A549 (cell line): ENCODE results near the gene PPP1CC. TPM values are rescaled to one million over a fixed set of nuclear protein-coding genes. Genes with fewer than 3 reads are reported as not detected.
A peak's percentile ranks its signal among the peaks of the same experiment; 100 is the strongest.
"Not testable (repeated sequence)": the region's sequence is repeated elsewhere in the genome, so short reads cannot be mapped to it uniquely, and the experiment has no call there.

ENCODE experiments used
- ATAC-seq, 2 experiments: fragments of 200-7000 bp in 1 of 2; fragments of >200 bp in 1 of 2; cut with Nextera tagmentation in 1 of 2; cut with Tn5 transposase in 1 of 2; 3 replicates each; pipeline versions ENCODE4 v1.8.0 to v1.9.1; 2018 to 2020; ENCODE audit warnings: mild to moderate bottlenecking in 1 of 2, moderate library complexity in 1 of 2
- CTCF ChIA-PET: fragments of 300-600 bp; sonication (Branson Sonifier 250); formaldehyde crosslinking; extraction: SDS; loops from one replicate; lab custom pipeline; 2021; ENCODE audit warnings: antibody characterized with exemption, inconsistent platforms; lab: Yijun Ruan, JAX
- POLR2A ChIA-PET: fragments of 350-600 bp; formaldehyde crosslinking; extraction: SDS; loops from one replicate; lab custom pipeline; 2021; ENCODE audit warnings: antibody characterized with exemption, inconsistent platforms; lab: Yijun Ruan, JAX
- DNase-seq, 2 experiments: peaks; one replicate each; pipeline versions ENCODE4 v3.0.0 to v3.0.0-alpha.2; 2011 to 2016; ENCODE audit warnings: low read depth in 1 of 2, low spot score in 1 of 2
- FAIRE-seq: peaks from 2 replicates; lab custom pipeline; 2011; peaks lifted over from hg19 to GRCh38; lab: Jason Lieb, UNC
- H3K27ac ChIP-seq, 2 experiments: fragments of >200 bp; sonication (Bioruptor Twin); formaldehyde crosslinking; 3 replicates each; pipeline ENCODE4 v1.5.1; 2016 to 2017
- H3K4me1 ChIP-seq: fragments of >200 bp; sonication (Bioruptor Twin); formaldehyde crosslinking; 3 replicates; pipeline ENCODE4 v1.6.1; 2016
- H3K4me2 ChIP-seq: fragments of >200 bp; sonication (Bioruptor Twin); formaldehyde crosslinking; 3 replicates; pipeline ENCODE4 v1.6.1; 2016
- H3K4me3 ChIP-seq: fragments of >200 bp; sonication (Bioruptor Twin); formaldehyde crosslinking; 3 replicates; pipeline ENCODE4 v1.5.1; 2016
- H3K9me3 ChIP-seq: fragments of >200 bp; sonication (Bioruptor Twin); formaldehyde crosslinking; 3 replicates; pipeline ENCODE4 v1.6.1; 2016
- CBX2 ChIP-seq: fragments of 200-600 bp; sonication (generic); IDR thresholded peaks from 2 replicates; pipeline ENCODE4 v1.6.1; 2016; ENCODE audit warnings: low read depth, mild to moderate bottlenecking, borderline replicate concordance
- CHD4 ChIP-seq: fragments of 200-600 bp; sonication (generic); IDR thresholded peaks from 2 replicates; pipeline ENCODE4 v1.6.1; 2016; ENCODE audit warnings: antibody characterized with exemption, mild to moderate bottlenecking, borderline replicate concordance
- ELK1 ChIP-seq: fragments of 150-350 bp; IDR thresholded peaks from 2 replicates; pipeline ENCODE4 v1.6.1; 2014; ENCODE audit warnings: low read depth, mild to moderate bottlenecking, low read length
- ESRRA ChIP-seq: fragments of 150-350 bp; IDR thresholded peaks from 2 replicates; pipeline ENCODE4 v1.6.1; 2014; ENCODE audit warnings: mild to moderate bottlenecking, low read length, borderline replicate concordance
- FOSB ChIP-seq: fragments of 250-450 bp; sonication (Bioruptor Pico); IDR thresholded peaks from 2 replicates; pipeline ENCODE4 v1.5.0; 2020; ENCODE audit warnings: mild to moderate bottlenecking, moderate library complexity
- HES2 ChIP-seq: fragments of >200 bp; sonication (Bioruptor Twin); formaldehyde crosslinking; IDR thresholded peaks from 2 replicates; pipeline ENCODE4 v1.6.1; 2016
- JUN ChIP-seq, 2 experiments: fragments of >200 bp; sonication (Bioruptor Twin); formaldehyde crosslinking; IDR thresholded peaks; 2 replicates in 1 of 2; 3 replicates in 1 of 2; pipeline ENCODE4 v1.6.1; 2016 to 2017
- JUNB ChIP-seq: fragments of >200 bp; sonication (Bioruptor Twin); formaldehyde crosslinking; IDR thresholded peaks from 2 replicates; pipeline ENCODE4 v1.6.1; 2016
- KDM1A ChIP-seq: fragments of 200-600 bp; sonication (generic); IDR thresholded peaks from 2 replicates; pipeline ENCODE4 v1.6.1; 2016; ENCODE audit warnings: low read depth, mild to moderate bottlenecking
- MAX ChIP-seq: IDR thresholded peaks from 2 replicates; pipeline ENCODE4 v1.6.1; 2012
- MAZ ChIP-seq: fragments of 150-350 bp; IDR thresholded peaks from 2 replicates; pipeline ENCODE4 v1.6.1; 2014; ENCODE audit warnings: antibody characterized with exemption, low read depth, low read length, borderline replicate concordance
- MYC ChIP-seq: IDR thresholded peaks from 2 replicates; pipeline ENCODE4 v1.6.1; 2012; ENCODE audit warnings: mild to moderate bottlenecking, inconsistent platforms, low read length, improper control_type of control experiment, borderline replicate concordance
- PHF8 ChIP-seq: fragments of 200-600 bp; sonication (generic); IDR thresholded peaks from 2 replicates; pipeline ENCODE4 v1.6.1; 2016; ENCODE audit warnings: low read depth, mild to moderate bottlenecking, antibody characterized with exemption, moderate library complexity, borderline replicate concordance
- RAD21 ChIP-seq, 2 experiments: fragments of >200 bp in 1 of 2; sonication (Bioruptor Twin) in 1 of 2; formaldehyde crosslinking in 1 of 2; IDR thresholded peaks in 1 of 2; conservative IDR thresholded peaks in 1 of 2; 2 replicates in 1 of 2; 3 replicates in 1 of 2; pipeline ENCODE4 v1.6.1; 2012 to 2018; ENCODE audit warnings: inconsistent platforms in 1 of 2
- RARB ChIP-seq: fragments of 250-450 bp; sonication (Bioruptor Pico); IDR thresholded peaks from 2 replicates; pipeline ENCODE4 v1.8.0; 2021; ENCODE audit warnings: mild to moderate bottlenecking, moderate library complexity
- TP53 ChIP-seq: fragments of 250-450 bp; sonication (Bioruptor Pico); IDR thresholded peaks from 2 replicates; pipeline ENCODE4 v1.5.0; 2021; ENCODE audit warnings: mild to moderate bottlenecking, moderate library complexity
- WGBS: methylation state at CpG from one replicate; pipeline ENCODE4 v1.1.6; 2017; ENCODE audit errors: missing lambda C conversion rate; 5-methylcytosine and 5-hydroxymethylcytosine counted together
- polyA plus RNA-seq, 4 experiments: library from polyadenylated mRNA; depleted of rRNA in 3 of 4; stranded (reverse); fragments of >200 nt; fragmentation: RNase III in 1 of 4; extraction: RNeasy Plus Mini Kit Qiagen cat#74134 plus additional on column Dnase treatment in 1 of 4; gene quantifications; 2 replicates in 3 of 4; 3 replicates in 1 of 4; pipeline ENCODE4 v1.2.3, GENCODE V29; 2011 to 2017
- TF ChIP-seq, protein P1 (sequence below): fragments of 250-450 bp; sonication (Bioruptor Pico); IDR thresholded peaks from 2 replicates; pipeline ENCODE4 v1.5.0; 2020; ENCODE audit warnings: low read depth, mild to moderate bottlenecking, moderate library complexity
- TF ChIP-seq, protein P2 (sequence below): fragments of >200 bp; sonication (Bioruptor Twin); formaldehyde crosslinking; IDR thresholded peaks from 3 replicates; pipeline ENCODE4 v1.5.1; 2016
- TF ChIP-seq, protein P3 (sequence below): fragments of 450-650 bp; IDR thresholded peaks from 2 replicates; pipeline ENCODE4 v1.6.1; 2014; ENCODE audit warnings: antibody characterized with exemption

PPP1CC gene
- polyA plus RNA-seq, 2 of the 4 experiments (the other 2 are of a cell fraction), result 131 to 258 TPM

GRCh38 chr12:110739488-110739887 is 3.2 kb downstream of the PPP1CC start:
- H3K4me3 ChIP-seq, result peak overlapping the region; percentile 3; the same call in 1 of the 3 replicates
- no peak overlapping the region for H3K27ac ChIP-seq
- ATAC-seq (no peak), DNase-seq (no peak), FAIRE-seq (no peak)
- TF ChIP-seq, protein P1, sequence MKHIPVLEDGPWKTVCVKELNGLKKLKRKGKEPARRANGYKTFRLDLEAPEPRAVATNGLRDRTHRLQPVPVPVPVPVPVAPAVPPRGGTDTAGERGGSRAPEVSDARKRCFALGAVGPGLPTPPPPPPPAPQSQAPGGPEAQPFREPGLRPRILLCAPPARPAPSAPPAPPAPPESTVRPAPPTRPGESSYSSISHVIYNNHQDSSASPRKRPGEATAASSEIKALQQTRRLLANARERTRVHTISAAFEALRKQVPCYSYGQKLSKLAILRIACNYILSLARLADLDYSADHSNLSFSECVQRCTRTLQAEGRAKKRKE (CRISPR knock-in tag), result no peak
- TF ChIP-seq MAX, result no peak
- POLR2A ChIA-PET, result no interaction called here
- H3K4me2 ChIP-seq, result peak overlapping the region; percentile 88
- no peaks in the 10 kb centered on the region for H3K9me3 ChIP-seq
- CTCF ChIA-PET, result no interaction called here
- peaks cover 46% of the 10 kb centered on the region for H3K4me1 ChIP-seq
- WGBS, result 43% methylated on average over 1 of the region's 1 CpG

DNA sequence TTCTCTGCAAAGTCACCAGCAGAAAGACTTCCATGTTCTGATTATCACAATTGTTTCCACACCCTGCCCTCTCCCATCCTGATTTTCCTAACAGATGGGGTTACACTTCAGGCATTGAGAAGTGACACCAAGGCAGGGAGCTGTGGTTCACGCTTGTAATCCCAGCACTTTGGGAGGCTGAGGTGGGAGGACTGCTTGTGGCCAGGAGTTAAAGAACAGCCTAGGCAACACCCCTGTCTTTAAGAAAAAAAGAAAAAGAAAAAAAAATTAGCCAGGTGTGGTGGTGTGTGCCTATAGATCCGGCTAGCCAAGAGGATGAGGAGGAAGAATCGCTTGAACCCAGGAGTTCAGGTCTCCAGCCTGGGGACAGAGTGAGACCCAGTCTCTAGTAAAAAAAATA is 5.2 kb downstream of the PPP1CC start:
- FAIRE-seq (no peak), ATAC-seq (no peak), DNase-seq (no peak)
- Histone ChIP-seq H3K9me3 (no peaks in the 10 kb centered on the region), H3K4me2 (no peak overlapping the region), H3K27ac (no peak overlapping the region), H3K4me3 (no peak overlapping the region), H3K4me1 (peaks cover 55% of the 10 kb centered on the region)
- ChIA-PET CTCF (interaction anchor here (0.6 to 1.3 kb wide), 3 partner anchors 16 to 420 kb away, joined by 3 to 4 read pairs (median 3); no protein-coding TSS in a partner anchor), POLR2A (no interaction called here)
- WGBS, result 72% methylated on average over 3 of the region's 3 CpGs
- TF ChIP-seq JUN (IDR thresholded peaks at IDR 0.05) (no peak), MAZ (no peak), KDM1A (no peak), JUNB (no peak), CHD4 (no peak), HES2 (no peak), PHF8 (no peak), FOSB (CRISPR knock-in tag) (no peak), ELK1 (no peak), RARB (CRISPR knock-in tag) (no peak), ESRRA (no peak), CBX2 (no peak), MYC (no peak)

DNA sequence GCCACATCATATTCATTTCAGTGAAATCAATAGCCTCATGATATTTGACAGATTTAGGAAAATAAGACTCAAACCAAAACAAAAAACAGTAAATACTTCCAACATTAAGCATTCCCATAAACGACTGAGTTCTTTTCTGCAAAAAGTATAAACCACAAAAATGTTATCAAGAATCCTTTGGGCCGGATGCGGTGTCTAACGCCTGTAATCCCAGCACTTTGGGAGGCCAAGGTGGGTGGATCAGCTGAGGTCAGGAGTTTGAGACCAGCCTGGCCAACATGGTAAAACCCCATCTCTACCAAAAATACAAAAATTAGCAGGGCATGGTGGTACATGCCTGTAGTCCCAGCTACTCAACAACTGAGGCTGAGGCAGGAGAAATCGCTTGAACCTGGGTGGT is 5.7 kb downstream of the PPP1CC start:
- H3K4me3 ChIP-seq, H3K27ac ChIP-seq, H3K4me2 ChIP-seq, FAIRE-seq, ATAC-seq, POLR2A ChIA-PET, H3K9me3 ChIP-seq, DNase-seq: not testable (repeated sequence)
- CTCF ChIA-PET, result interaction anchor here (0.6 to 1.3 kb wide), 3 partner anchors 16 to 419 kb away, joined by 3 to 4 read pairs (median 3); no protein-coding TSS in a partner anchor
- peaks cover 56% of the 10 kb centered on the region for H3K4me1 ChIP-seq
- WGBS, result 88% methylated on average over 5 of the region's 5 CpGs

DNA sequence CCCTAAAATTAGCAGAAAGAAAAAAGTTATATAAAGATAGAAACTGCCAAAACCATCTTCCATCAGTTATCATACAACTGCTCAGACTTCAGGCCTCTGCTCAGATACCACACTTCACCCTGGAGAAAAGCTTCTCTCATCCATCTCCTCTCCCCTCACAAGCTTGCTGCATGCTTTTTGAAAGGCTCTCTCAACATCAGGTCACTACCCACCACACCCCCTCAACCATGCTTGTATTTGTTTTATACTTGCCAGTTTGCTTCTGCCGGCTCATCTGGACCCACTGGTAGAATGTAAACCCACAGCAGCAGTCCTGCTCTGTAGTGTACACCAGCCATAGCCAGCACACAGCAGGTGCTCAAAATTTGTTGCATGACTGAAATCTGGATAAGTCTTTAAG is 8.8 kb downstream of the PPP1CC start:
- Histone ChIP-seq H3K4me3 (no peak overlapping the region), H3K27ac (no peak overlapping the region), H3K4me2 (peak overlapping the region; percentile 48; the same call in 2 of the 3 replicates), H3K9me3 (no peaks in the 10 kb centered on the region), H3K4me1 (peaks cover 33% of the 10 kb centered on the region)
- no peak for FAIRE-seq
- TF ChIP-seq RAD21 (conservative IDR thresholded peaks at IDR 0.05 in 1 of 2, IDR thresholded peaks at IDR 0.05 in 1 of 2), result no peak
- TF ChIP-seq, protein P2, sequence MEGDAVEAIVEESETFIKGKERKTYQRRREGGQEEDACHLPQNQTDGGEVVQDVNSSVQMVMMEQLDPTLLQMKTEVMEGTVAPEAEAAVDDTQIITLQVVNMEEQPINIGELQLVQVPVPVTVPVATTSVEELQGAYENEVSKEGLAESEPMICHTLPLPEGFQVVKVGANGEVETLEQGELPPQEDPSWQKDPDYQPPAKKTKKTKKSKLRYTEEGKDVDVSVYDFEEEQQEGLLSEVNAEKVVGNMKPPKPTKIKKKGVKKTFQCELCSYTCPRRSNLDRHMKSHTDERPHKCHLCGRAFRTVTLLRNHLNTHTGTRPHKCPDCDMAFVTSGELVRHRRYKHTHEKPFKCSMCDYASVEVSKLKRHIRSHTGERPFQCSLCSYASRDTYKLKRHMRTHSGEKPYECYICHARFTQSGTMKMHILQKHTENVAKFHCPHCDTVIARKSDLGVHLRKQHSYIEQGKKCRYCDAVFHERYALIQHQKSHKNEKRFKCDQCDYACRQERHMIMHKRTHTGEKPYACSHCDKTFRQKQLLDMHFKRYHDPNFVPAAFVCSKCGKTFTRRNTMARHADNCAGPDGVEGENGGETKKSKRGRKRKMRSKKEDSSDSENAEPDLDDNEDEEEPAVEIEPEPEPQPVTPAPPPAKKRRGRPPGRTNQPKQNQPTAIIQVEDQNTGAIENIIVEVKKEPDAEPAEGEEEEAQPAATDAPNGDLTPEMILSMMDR, result no peak
- no peak for TF ChIP-seq TP53 (CRISPR knock-in tag)
- TF ChIP-seq RARB (CRISPR knock-in tag), result no peak
- no peak for TF ChIP-seq ELK1
- TF ChIP-seq, protein P3, sequence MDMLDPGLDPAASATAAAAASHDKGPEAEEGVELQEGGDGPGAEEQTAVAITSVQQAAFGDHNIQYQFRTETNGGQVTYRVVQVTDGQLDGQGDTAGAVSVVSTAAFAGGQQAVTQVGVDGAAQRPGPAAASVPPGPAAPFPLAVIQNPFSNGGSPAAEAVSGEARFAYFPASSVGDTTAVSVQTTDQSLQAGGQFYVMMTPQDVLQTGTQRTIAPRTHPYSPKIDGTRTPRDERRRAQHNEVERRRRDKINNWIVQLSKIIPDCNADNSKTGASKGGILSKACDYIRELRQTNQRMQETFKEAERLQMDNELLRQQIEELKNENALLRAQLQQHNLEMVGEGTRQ, result no peak
- no peak for DNase-seq
- ChIA-PET POLR2A (no interaction called here), CTCF (interaction anchor here (1.1 kb wide), 1 partner anchor 31 kb away, joined by 3 read pairs; no protein-coding TSS in a partner anchor)
- WGBS, result 43% methylated on average over 1 of the region's 1 CpG
- ATAC-seq, result peak in 1 of 2 experiments; percentile 47; a peak in 2 of 6 replicates
